ENCODE data around the gene FMO3.

FMO3 gene

DNA sequence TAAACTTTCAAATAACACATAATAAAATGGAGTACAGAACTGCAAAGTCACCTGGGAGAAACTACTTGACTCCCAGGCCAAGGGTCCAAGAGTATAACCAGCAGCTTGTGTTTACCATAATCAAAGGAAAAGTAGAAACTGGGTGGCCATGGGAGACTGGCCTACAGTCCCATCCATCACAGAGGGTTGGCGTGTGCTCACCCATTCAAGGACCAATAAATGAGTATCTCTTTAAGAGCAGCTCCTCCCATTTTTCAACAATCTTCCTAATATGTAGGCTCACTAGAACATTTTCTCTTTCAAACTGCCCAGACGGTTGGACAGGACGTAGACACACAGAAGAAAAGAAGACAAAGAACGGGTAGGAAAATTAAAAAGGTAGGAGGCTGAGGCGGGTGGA, at the start of gene FMO3:
TSS of gene FMO3 (plus strand) at position 302 of the 400 bp plus-strand sequence. CDS start 1,754 bp downstream, outside the sequence.
- Histone ChIP-seq H3K27me3 (ENCODE audit: insufficient read depth, poor library complexity, severe bottlenecking) (no peaks in the 10 kb centered on the region), H3K9me3 (ENCODE audit: severe bottlenecking) (no peaks in the 10 kb centered on the region), H3K36me3 (ENCODE audit: low read depth) (no peaks in the 10 kb centered on the region), H3K4me3 (ENCODE audit: severe bottlenecking) (no peak within 1 kb of the TSS), H3K4me1 (ENCODE audit: insufficient read depth, poor library complexity, severe bottlenecking) (no peaks in the 10 kb centered on the region), H3K27ac (ENCODE audit: poor library complexity, severe bottlenecking) (no peak within 1 kb of the TSS)
- DNase-seq (ENCODE audit: low spot score) (no peak), ATAC-seq (ENCODE audit: low read depth) (no peak)
- TF ChIP-seq, protein P1, sequence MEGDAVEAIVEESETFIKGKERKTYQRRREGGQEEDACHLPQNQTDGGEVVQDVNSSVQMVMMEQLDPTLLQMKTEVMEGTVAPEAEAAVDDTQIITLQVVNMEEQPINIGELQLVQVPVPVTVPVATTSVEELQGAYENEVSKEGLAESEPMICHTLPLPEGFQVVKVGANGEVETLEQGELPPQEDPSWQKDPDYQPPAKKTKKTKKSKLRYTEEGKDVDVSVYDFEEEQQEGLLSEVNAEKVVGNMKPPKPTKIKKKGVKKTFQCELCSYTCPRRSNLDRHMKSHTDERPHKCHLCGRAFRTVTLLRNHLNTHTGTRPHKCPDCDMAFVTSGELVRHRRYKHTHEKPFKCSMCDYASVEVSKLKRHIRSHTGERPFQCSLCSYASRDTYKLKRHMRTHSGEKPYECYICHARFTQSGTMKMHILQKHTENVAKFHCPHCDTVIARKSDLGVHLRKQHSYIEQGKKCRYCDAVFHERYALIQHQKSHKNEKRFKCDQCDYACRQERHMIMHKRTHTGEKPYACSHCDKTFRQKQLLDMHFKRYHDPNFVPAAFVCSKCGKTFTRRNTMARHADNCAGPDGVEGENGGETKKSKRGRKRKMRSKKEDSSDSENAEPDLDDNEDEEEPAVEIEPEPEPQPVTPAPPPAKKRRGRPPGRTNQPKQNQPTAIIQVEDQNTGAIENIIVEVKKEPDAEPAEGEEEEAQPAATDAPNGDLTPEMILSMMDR (IDR thresholded peaks at IDR 0.05; ENCODE audit: poor library complexity, severe bottlenecking) = no peak

DNA sequence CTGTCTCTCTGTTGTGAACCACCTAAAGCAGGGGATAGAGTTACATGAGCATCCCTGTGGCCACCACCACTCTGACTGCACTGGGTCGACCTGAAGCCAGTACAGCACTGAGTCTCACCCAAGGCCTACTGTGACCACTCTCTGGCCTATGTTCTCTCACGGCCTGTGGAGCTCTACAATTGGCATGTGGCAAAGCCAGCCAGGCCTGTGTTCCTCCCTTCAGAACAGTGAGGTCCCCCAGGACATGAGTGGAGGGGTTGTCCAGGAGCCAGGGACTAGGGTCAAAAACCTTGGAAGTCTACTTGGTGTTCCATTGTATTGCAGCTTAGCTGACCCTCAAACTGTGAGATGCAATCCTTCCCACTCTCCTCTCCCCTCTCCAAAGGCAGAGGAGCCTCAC, 42.7 kb upstream of the FMO3 start:
- TF ChIP-seq, protein P1 (IDR thresholded peaks at IDR 0.05; ENCODE audit: poor library complexity, severe bottlenecking) = no peak
- H3K27ac ChIP-seq (ENCODE audit: poor library complexity, severe bottlenecking) = no peak overlapping the region
- no peaks in the 10 kb centered on the region for H3K27me3 ChIP-seq (ENCODE audit: insufficient read depth, poor library complexity, severe bottlenecking)
- H3K4me1 ChIP-seq (ENCODE audit: insufficient read depth, poor library complexity, severe bottlenecking) = no peaks in the 10 kb centered on the region
- no peaks in the 10 kb centered on the region for H3K36me3 ChIP-seq (ENCODE audit: low read depth)
- no peak overlapping the region for H3K4me3 ChIP-seq (ENCODE audit: severe bottlenecking)
- ATAC-seq (ENCODE audit: low read depth) = no peak
- no peak for DNase-seq (ENCODE audit: low spot score)
- no peaks in the 10 kb centered on the region for H3K9me3 ChIP-seq (ENCODE audit: severe bottlenecking)

DNA sequence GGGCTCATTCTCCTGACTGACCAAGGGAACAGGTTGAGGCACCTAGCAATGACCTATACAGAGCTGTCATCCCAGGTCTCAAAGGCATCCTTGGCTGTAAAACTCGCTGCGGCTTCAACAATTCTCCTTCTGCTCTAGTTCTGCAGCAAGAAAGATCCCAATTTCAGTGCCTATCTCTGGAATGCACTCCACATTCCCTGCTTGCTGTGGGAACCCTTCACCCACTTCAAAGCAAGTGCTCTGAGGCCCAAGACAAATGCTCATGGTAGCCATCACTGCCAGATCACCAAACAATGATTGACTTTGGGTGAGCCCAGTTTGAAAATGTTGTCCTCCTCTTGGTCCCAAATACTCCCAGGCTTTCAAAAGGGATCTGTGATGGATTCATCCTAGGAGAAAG, 37.7 kb upstream of the FMO3 start:
- Histone ChIP-seq H3K9me3 (ENCODE audit: severe bottlenecking) (no peaks in the 10 kb centered on the region), H3K36me3 (ENCODE audit: low read depth) (no peaks in the 10 kb centered on the region), H3K4me3 (ENCODE audit: severe bottlenecking) (no peak overlapping the region), H3K4me1 (ENCODE audit: insufficient read depth, poor library complexity, severe bottlenecking) (no peaks in the 10 kb centered on the region), H3K27ac (ENCODE audit: poor library complexity, severe bottlenecking) (no peak overlapping the region), H3K27me3 (ENCODE audit: insufficient read depth, poor library complexity, severe bottlenecking) (no peaks in the 10 kb centered on the region)
- DNase-seq (ENCODE audit: low spot score) = no peak
- TF ChIP-seq, protein P1 (IDR thresholded peaks at IDR 0.05; ENCODE audit: poor library complexity, severe bottlenecking) = no peak
- no peak for ATAC-seq (ENCODE audit: low read depth)

DNA sequence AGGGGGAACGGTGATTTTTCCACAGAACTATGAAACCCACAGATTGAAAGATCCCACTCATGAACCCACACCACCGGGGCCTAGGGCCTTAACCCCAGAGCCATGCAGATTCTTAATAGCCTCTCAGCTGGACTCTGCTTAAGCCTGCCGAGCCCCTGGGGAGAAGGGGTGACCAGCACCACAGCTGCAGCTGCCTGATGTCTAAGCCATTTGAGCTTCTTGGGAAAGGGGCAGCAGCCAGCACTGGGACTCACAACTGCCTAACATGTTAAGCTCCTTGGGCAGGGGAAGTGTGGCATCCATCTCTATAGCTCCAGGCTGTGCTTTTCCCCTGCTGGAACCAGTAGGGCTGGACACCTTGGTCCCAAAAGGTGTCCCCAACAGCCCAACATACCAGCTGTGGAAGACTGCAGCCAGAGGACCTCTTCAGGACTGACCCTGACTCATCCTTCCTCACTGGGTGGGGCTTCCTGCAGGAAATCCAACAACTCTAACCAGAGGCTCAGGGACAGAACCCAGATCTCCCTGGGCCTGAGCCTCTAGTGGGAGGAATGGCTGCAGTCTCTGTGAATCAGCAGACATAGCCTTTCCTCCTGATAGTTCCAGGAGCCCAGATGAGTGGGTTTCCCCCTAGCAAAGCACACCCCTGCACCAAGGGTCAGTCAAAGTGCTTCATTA, 34.6 kb upstream of the FMO3 start:
- Histone ChIP-seq H3K36me3 (ENCODE audit: low read depth) (no peaks in the 10 kb centered on the region), H3K27ac (ENCODE audit: poor library complexity, severe bottlenecking) (no peak overlapping the region), H3K9me3 (ENCODE audit: severe bottlenecking) (no peaks in the 10 kb centered on the region), H3K4me3 (ENCODE audit: severe bottlenecking) (no peak overlapping the region), H3K4me1 (ENCODE audit: insufficient read depth, poor library complexity, severe bottlenecking) (no peaks in the 10 kb centered on the region), H3K27me3 (ENCODE audit: insufficient read depth, poor library complexity, severe bottlenecking) (no peaks in the 10 kb centered on the region)
- DNase-seq (ENCODE audit: low spot score) = no peak
- TF ChIP-seq, protein P1 (IDR thresholded peaks at IDR 0.05; ENCODE audit: poor library complexity, severe bottlenecking) = no peak
- ATAC-seq (ENCODE audit: low read depth) = no peak

DNA sequence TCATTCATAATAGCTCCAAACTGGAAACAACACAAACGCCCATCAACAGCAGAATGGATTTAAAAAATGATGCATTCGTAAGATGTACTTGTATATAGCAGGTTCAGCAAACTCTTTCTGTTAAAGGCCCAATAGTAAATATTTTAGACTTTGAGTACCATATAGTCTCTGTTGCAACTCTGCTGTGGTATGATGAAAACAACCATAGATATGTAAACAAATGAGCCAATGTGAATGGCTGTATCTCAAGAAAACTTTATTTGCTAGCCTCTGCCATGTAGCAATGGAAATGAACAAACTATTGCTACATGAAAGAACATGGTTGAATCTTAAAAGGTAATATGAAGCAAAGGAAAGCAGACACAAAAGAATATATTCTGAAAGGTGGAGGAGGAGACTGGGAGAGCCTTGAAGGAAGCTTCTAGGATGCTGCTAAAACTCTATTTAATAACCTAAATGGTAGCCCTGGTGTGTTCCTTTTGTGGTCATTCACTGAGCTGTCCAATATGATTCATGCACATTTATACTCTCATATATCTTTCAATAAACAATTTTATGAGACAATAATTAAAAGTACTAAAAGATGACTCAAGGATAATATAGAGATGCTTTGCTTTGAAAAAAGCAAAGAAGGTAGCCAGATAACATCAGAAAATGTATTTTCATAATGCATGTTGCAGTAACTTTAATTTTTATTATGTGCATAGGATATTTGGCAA, 29.1 kb upstream of the FMO3 start:
- Histone ChIP-seq H3K9me3 (ENCODE audit: severe bottlenecking) (no peaks in the 10 kb centered on the region), H3K27me3 (ENCODE audit: insufficient read depth, poor library complexity, severe bottlenecking) (no peaks in the 10 kb centered on the region), H3K27ac (ENCODE audit: poor library complexity, severe bottlenecking) (no peak overlapping the region), H3K36me3 (ENCODE audit: low read depth) (no peaks in the 10 kb centered on the region), H3K4me3 (ENCODE audit: severe bottlenecking) (no peak overlapping the region), H3K4me1 (ENCODE audit: insufficient read depth, poor library complexity, severe bottlenecking) (no peaks in the 10 kb centered on the region)
- TF ChIP-seq, protein P1 (IDR thresholded peaks at IDR 0.05; ENCODE audit: poor library complexity, severe bottlenecking) = no peak
- ATAC-seq (ENCODE audit: low read depth) = no peak
- DNase-seq (ENCODE audit: low spot score) = no peak
